Mesothelial cell of epicardium (in vitro differentiated cells): ENCODE data around the gene JUND. TPM values are rescaled to one million over a fixed set of nuclear protein-coding genes. Genes with fewer than 3 reads are reported as not detected.

ENCODE experiments used
- DNase-seq, 2 experiments: peaks; one replicate each; pipeline ENCODE4 v3.0.0; 2021; ENCODE audit warnings: low spot score in 2 of 2; ENCODE audit not compliant: unreplicated experiment in 2 of 2
- H3K27ac Mint-ChIP-seq: 2 replicates; pipeline ENCODE4 v1.8.0; 2021; ENCODE audit warnings: mixed read lengths
- H3K27me3 Mint-ChIP-seq: 2 replicates; pipeline ENCODE4 v1.8.0; 2021; ENCODE audit warnings: low read depth, mixed read lengths
- H3K36me3 Mint-ChIP-seq: 2 replicates; pipeline ENCODE4 v1.8.0; 2021; ENCODE audit warnings: mixed read lengths
- H3K4me1 Mint-ChIP-seq: 2 replicates; pipeline ENCODE4 v1.8.0; 2021; ENCODE audit warnings: mixed read lengths
- H3K4me3 Mint-ChIP-seq: 2 replicates; pipeline ENCODE4 v1.8.0; 2021; ENCODE audit warnings: mild to moderate bottlenecking, moderate library complexity, mixed read lengths
- H3K9me3 Mint-ChIP-seq: 2 replicates; pipeline ENCODE4 v1.8.0; 2021; ENCODE audit warnings: mixed read lengths
- CTCF ChIP-seq: fragments of 200-600 bp; sonication (generic); IDR thresholded peaks from one replicate; pipeline ENCODE4 v1.5.0; 2021; ENCODE audit warnings: antibody characterized with exemption; ENCODE audit not compliant: unreplicated experiment
- total RNA-seq: library from RNA; stranded (reverse); gene quantifications from 3 replicates; pipeline ENCODE4 v1.2.1, GENCODE V29; 2021

JUND gene
- total RNA-seq, 1 donor from 2014 or later, result 276 TPM

DNA sequence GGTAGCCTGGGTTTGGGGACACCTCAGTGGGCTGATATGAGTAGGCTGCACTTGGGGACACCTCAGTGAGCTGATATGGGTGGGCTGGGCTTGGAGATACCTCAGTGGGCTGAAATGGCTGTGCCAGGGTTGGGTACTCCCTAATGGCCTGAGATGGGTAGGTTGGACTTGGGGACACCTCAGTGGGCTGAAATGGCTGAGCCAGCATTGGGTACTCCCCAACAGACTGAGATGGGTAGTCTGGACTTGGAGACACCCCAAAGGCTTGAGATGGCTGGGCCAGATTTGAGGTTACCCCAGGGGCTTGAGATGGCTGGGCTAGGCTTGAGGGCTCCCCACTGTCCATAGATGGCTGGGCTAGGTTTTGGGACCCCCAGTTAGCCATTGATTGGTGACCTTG is 19.3 kb downstream of the JUND start:
- peaks cover 21% of the 10 kb centered on the region for H3K36me3 Mint-ChIP-seq
- TF ChIP-seq CTCF, result no peak

DNA sequence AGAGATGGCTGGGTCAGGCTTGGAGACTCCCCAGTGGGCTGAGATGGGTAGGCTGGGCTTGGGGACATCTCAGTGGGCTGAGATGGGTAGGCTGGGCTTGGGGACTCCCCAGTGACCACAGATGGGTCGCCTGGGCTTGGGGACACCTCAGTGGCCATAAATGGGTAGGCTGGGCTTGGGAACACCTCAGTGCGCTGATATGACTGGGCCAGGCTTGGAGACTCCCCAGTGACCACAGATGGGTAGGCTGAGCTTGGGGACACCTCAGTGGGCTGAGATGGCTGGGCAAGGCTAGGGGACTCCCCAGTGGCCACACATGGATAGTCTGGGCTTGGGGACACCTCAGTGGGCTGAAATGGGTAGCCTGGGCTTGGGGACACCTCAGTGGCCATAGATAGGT is 19.9 kb downstream of the JUND start:
- peaks cover 17% of the 10 kb centered on the region for H3K36me3 Mint-ChIP-seq
- no peaks in the 10 kb centered on the region for H3K9me3 Mint-ChIP-seq
- no peaks in the 10 kb centered on the region for H3K27me3 Mint-ChIP-seq
- DNase-seq, result no peak
- H3K27ac Mint-ChIP-seq, result no peak overlapping the region
- H3K4me1 Mint-ChIP-seq, result no peaks in the 10 kb centered on the region
- TF ChIP-seq CTCF, result no peak
- no peak overlapping the region for H3K4me3 Mint-ChIP-seq

More for the DNA sequence above, 19.3 kb downstream of the JUND start:
- H3K9me3 Mint-ChIP-seq, result no peaks in the 10 kb centered on the region
- H3K27ac Mint-ChIP-seq, result no peak overlapping the region
- H3K4me3 Mint-ChIP-seq, result no peak overlapping the region
- H3K4me1 Mint-ChIP-seq, result no peaks in the 10 kb centered on the region
- no peak for DNase-seq
- no peaks in the 10 kb centered on the region for H3K27me3 Mint-ChIP-seq

DNA sequence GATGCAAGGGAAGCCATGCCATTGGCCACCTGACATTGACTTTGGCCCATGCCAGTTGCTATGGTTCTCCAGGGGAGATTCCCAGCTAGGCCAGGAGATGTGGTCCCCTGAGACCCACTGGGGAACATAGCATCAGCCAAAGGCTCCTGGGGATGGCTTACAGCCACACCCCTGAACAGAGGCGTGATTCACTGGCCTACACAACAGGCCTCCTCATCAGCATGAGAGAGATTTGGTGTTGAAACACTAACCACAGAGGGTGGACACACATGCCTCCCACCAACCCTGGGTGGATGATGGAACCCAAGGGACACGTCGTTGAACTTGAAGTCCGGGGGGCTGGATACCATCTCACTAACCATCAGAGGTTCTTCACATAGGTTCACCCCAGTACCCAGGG is 21.5 kb downstream of the JUND start:
- H3K4me3 Mint-ChIP-seq, result no peak overlapping the region
- no peak for TF ChIP-seq CTCF
- peaks cover 4% of the 10 kb centered on the region for H3K27me3 Mint-ChIP-seq
- DNase-seq, result no peak
- H3K27ac Mint-ChIP-seq, result no peak overlapping the region
- peaks cover 10% of the 10 kb centered on the region for H3K36me3 Mint-ChIP-seq
- no peaks in the 10 kb centered on the region for H3K9me3 Mint-ChIP-seq
- H3K4me1 Mint-ChIP-seq, result no peaks in the 10 kb centered on the region

GRCh38 chr19:18257503-18258470 is 23.6 kb downstream of the JUND start:
- H3K9me3 Mint-ChIP-seq, result no peaks in the 10 kb centered on the region
- peaks cover 8% of the 10 kb centered on the region for H3K36me3 Mint-ChIP-seq
- H3K27me3 Mint-ChIP-seq, result peaks cover 22% of the 10 kb centered on the region
- no peak for TF ChIP-seq CTCF
- no peak overlapping the region for H3K27ac Mint-ChIP-seq
- no peak overlapping the region for H3K4me3 Mint-ChIP-seq
- DNase-seq, result no peak
- no peaks in the 10 kb centered on the region for H3K4me1 Mint-ChIP-seq

DNA sequence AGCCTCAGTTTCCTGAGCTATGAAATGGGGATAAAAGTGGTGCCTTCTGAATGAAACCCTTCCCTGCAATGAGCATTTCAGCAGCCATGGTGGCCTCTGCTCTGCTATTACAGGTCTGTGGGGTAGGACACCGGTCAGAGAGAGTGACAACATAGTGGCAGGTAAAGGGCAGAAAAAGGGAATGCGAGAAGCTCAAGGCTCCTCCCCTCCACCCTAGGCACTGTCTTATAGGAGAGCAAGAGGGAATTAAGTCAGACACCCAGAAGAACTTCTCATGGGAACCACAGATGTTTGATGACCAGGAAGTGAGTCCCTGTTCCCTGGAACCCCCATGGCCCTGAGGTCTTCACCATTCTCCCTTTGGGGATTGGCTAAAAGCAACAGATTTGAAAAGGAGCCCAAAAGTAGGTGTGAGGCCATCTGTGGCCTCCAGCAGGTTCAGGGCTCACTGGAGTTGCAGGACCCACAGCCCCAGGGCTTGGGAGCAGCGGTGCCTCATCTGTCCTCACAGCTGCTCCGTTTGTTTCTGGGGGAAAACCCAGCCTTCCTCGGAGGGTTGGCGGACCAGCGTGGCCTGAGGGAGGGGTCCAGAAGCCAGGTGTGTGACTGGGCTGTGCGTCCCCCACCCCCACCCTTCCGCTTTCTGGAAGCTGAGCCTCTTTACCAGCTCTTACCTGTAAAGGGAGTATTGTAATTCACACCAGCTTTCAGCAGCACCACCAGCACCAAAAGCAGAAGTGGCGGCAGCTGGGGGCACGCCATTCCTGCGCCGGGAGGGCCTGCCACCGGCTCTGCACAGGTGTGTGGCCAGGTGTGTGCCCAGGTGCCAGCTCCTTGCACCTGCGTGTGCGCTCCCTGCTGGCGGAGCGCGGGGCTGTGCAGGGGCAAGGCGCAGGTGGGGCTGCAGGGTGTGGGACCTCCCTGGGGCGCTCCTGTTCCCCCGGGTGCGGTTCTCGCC is 26.6 kb downstream of the JUND start:
- H3K9me3 Mint-ChIP-seq, result no peaks in the 10 kb centered on the region
- no peak overlapping the region for H3K27ac Mint-ChIP-seq
- H3K36me3 Mint-ChIP-seq, result peaks cover 3% of the 10 kb centered on the region
- no peak overlapping the region for H3K4me3 Mint-ChIP-seq
- H3K4me1 Mint-ChIP-seq, result no peaks in the 10 kb centered on the region
- no peak for DNase-seq
- H3K27me3 Mint-ChIP-seq, result peaks cover 30% of the 10 kb centered on the region
- TF ChIP-seq CTCF, result no peak
